ENCODE measurements around the gene SIRT5. TPM values are rescaled to one million over a fixed set of nuclear protein-coding genes. Genes with fewer than 3 reads are reported as not detected.

Gene SIRT5
- total RNA-seq, 2 experiments from 2014 or later, result 7.9 to 8.5 TPM

- ChIA-PET CTCF (interaction anchor here (0.6 to 2.5 kb wide), 25 partner anchors 9 to 543 kb away, joined by 3 to 24 read pairs (median 4); partner anchors contain the start of genes CD83, GFOD1, NOL7 and TBC1D7), POLR2A (interaction anchor here (0.9 to 2.3 kb wide), 8 partner anchors 11 to 247 kb away, joined by 3 to 20 read pairs (median 4); partner anchors contain the start of genes GFOD1, NOL7 and TBC1D7)
Measured at GRCh38 chr6:13575377-13575775, 975 bp downstream of the SIRT5 start.

- POLR2A ChIA-PET, result no interaction called here
- CTCF ChIA-PET, result interaction anchor here (1.2 to 2.5 kb wide), 5 partner anchors 14 to 239 kb away, joined by 5 to 24 read pairs (median 7); partner anchors contain the start of genes GFOD1 and NOL7
Measured at GRCh38 chr6:13576017-13576416, 1.6 kb downstream of the SIRT5 start.

GRCh38 chr6:13577926-13578325 lies 3.5 kb downstream of the SIRT5 start:
- CTCF ChIA-PET, result no interaction called here
- POLR2A ChIA-PET, result no interaction called here

- ChIA-PET POLR2A (no interaction called here), CTCF (no interaction called here)
Measured at GRCh38 chr6:13579911-13580310, 5.5 kb downstream of the SIRT5 start.

- ChIA-PET CTCF (no interaction called here), POLR2A (no interaction called here)
Measured at GRCh38 chr6:13581700-13582229, 7.4 kb downstream of the SIRT5 start.

GRCh38 chr6:13586603-13587542 lies 12.5 kb downstream of the SIRT5 start:
- ChIA-PET CTCF (no interaction called here), POLR2A (no interaction called here)

- ChIA-PET POLR2A (no interaction called here), CTCF (no interaction called here)
Measured at GRCh38 chr6:13589801-13590200, 15.4 kb downstream of the SIRT5 start.

- CTCF ChIA-PET, result no interaction called here
- POLR2A ChIA-PET, result no interaction called here
Measured at GRCh38 chr6:13590574-13591153, 16.3 kb downstream of the SIRT5 start.

- ChIA-PET CTCF (no interaction called here), POLR2A (no interaction called here)
Measured at GRCh38 chr6:13591205-13591921, 17.0 kb downstream of the SIRT5 start.

- POLR2A ChIA-PET, result no interaction called here
- CTCF ChIA-PET, result interaction anchor here (0.6 kb wide), 1 partner anchor 45 kb away, joined by 3 read pairs; no protein-coding TSS in a partner anchor
Measured at GRCh38 chr6:13593103-13593502, 18.7 kb downstream of the SIRT5 start.

GRCh38 chr6:13593720-13594119 lies 19.3 kb downstream of the SIRT5 start:
- ChIA-PET CTCF (no interaction called here), POLR2A (no interaction called here)

GRCh38 chr6:13597073-13597472 lies 22.7 kb downstream of the SIRT5 start:
- CTCF ChIA-PET, result interaction anchor here (1.3 kb wide), 1 partner anchor 22 kb away, joined by 3 read pairs; the partner anchor contains the start of gene SIRT5
- POLR2A ChIA-PET, result no interaction called here

- CTCF ChIA-PET, result no interaction called here
- POLR2A ChIA-PET, result no interaction called here
Measured at GRCh38 chr6:13600036-13600435, 25.6 kb downstream of the SIRT5 start.

- ChIA-PET CTCF (interaction anchor here (0.8 to 1.0 kb wide), 2 partner anchors 12 to 29 kb away, joined by 3 read pairs; partner anchors contain the start of gene SIRT5), POLR2A (no interaction called here)
Measured at GRCh38 chr6:13604135-13604534, 29.7 kb downstream of the SIRT5 start.

- POLR2A ChIA-PET, result no interaction called here
- CTCF ChIA-PET, result interaction anchor here (0.8 to 1.3 kb wide), 4 partner anchors 10 to 30 kb away, joined by 3 read pairs; partner anchors contain the start of gene SIRT5
Measured at GRCh38 chr6:13604546-13605416, 30.4 kb downstream of the SIRT5 start.

GRCh38 chr6:13605634-13606033 lies 31.2 kb downstream of the SIRT5 start:
- ChIA-PET CTCF (interaction anchor here (1.3 kb wide), 2 partner anchors 10 to 31 kb away, joined by 3 read pairs; partner anchors contain the start of gene SIRT5), POLR2A (no interaction called here)

- ChIA-PET POLR2A (no interaction called here), CTCF (interaction anchor here (1.8 kb wide), 1 partner anchor 37 kb away, joined by 4 read pairs; the partner anchor contains the start of gene SIRT5)
Measured at GRCh38 chr6:13611715-13612114, 37.3 kb downstream of the SIRT5 start.

GRCh38 chr6:13613029-13613594 lies 38.7 kb downstream of the SIRT5 start:
- CTCF ChIA-PET, result no interaction called here
- POLR2A ChIA-PET, result no interaction called here
